ENCODE results near the gene RHOB. TPM values are rescaled to one million over a fixed set of nuclear protein-coding genes. Genes with fewer than 3 reads are reported as not detected.

RHOB gene
- total and polyA plus RNA-seq, 2 of the 13 experiments (the other 11 are each of a cell fraction or from before 2014, with no cell fraction given), result 192 to 268 TPM

- TF ChIP-seq HNF4G (IDR thresholded peaks at IDR 0.05; ENCODE audit: borderline replicate concordance, low read depth, low read length) (no peak), HNF4G (CRISPR knock-in tag; IDR thresholded peaks at IDR 0.05; ENCODE audit: borderline replicate concordance, low read depth) (no peak), HMG20B (CRISPR knock-in tag; conservative IDR thresholded peaks at IDR 0.05) (no peak), SP5 (CRISPR knock-in tag; IDR thresholded peaks at IDR 0.05; ENCODE audit: borderline replicate concordance, low read depth) (peak; percentile 82), HDAC2 (CRISPR knock-in tag; IDR thresholded peaks at IDR 0.05) (0 out of 2 replicates have a peak, but pooled peaks have one; percentile 29), ZNF609 (CRISPR knock-in tag; IDR thresholded peaks at IDR 0.05; ENCODE audit: borderline replicate concordance) (no peak), PBX2 (CRISPR knock-in tag; IDR thresholded peaks at IDR 0.05) (0 out of 2 replicates have a peak, but pooled peaks have one; percentile 14), BATF2 (CRISPR knock-in tag; IDR thresholded peaks at IDR 0.05) (no peak), DNMT3B (CRISPR knock-in tag; conservative IDR thresholded peaks at IDR 0.05) (0 out of 2 replicates have a peak, but pooled peaks have one; percentile 67), MAF1 (CRISPR knock-in tag; IDR thresholded peaks at IDR 0.05; ENCODE audit: borderline replicate concordance) (no peak), ZBTB7A (CRISPR knock-in tag; IDR thresholded peaks at IDR 0.05) (no peak), ZNF17 (CRISPR knock-in tag; IDR thresholded peaks at IDR 0.05) (no peak), ETS1 (CRISPR knock-in tag; IDR thresholded peaks at IDR 0.05) (no peak), ZNF891 (CRISPR knock-in tag; IDR thresholded peaks at IDR 0.05) (no peak), ZNF10 (CRISPR knock-in tag; IDR thresholded peaks at IDR 0.05; ENCODE audit: borderline replicate concordance, low read depth) (no peak), SNAPC5 (CRISPR knock-in tag; IDR thresholded peaks at IDR 0.05; ENCODE audit: borderline replicate concordance) (no peak), AKAP8 (CRISPR knock-in tag; IDR thresholded peaks at IDR 0.05) (no peak), EHMT2 (IDR thresholded peaks at IDR 0.05; ENCODE audit: borderline replicate concordance, low read depth, low read length) (no peak), ZNF550 (CRISPR knock-in tag; IDR thresholded peaks at IDR 0.05; ENCODE audit: borderline replicate concordance) (no peak), THYN1 (CRISPR knock-in tag; IDR thresholded peaks at IDR 0.05; ENCODE audit: borderline replicate concordance, low read depth) (no peak), GFI1 (CRISPR knock-in tag; IDR thresholded peaks at IDR 0.05; ENCODE audit: borderline replicate concordance) (no peak), ZNF790 (CRISPR knock-in tag; IDR thresholded peaks at IDR 0.05; ENCODE audit: borderline replicate concordance) (no peak)
Observed at GRCh38 chr2:20438334-20439192, 8.3 kb upstream of the RHOB start (continued).
